Head of caudate nucleus (tissue), 42 donors: ENCODE data around the gene TPCN1.

Source experiments
- DNase-seq, 42 donors: peaks; one replicate each; pipeline versions ENCODE4 v3.0.0 to v3.0.0-alpha.2; 2020 to 2021; ENCODE audit warnings: mixed read lengths in 7 of 42
- intact Hi-C: fragments of 100-400 bp; cut with DNase I; formaldehyde crosslinking; loops from one replicate; pipeline ENCODE4 v1.15.0; 2022

The TPCN1 gene

GRCh38 chr12:113339540-113339939, 118.3 kb downstream of the TPCN1 start:
- DNase-seq, result no peak
- intact Hi-C loops, result no loop called here

DNA sequence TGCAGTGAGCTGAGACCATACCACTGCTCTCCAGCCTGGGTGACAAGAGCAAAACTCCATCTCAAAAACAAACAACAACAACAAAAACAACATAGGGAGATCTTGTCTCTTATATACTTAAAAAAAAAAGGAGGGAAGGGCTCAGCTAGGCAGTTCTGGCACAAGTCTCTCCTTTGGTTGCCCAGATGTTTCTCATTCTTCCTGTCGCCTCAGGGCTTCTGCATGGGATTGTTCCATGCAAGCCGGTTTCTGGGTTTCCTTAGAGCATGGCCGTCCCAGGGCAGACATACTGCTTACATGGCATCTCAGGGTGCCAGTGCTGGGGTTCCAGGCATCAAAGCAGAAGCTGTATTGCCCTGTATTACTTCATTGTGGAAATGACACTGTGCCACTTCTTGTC, 118.8 kb downstream of the TPCN1 start:
- DNase-seq, result no peak
- intact Hi-C loops, result no loop called here

DNA sequence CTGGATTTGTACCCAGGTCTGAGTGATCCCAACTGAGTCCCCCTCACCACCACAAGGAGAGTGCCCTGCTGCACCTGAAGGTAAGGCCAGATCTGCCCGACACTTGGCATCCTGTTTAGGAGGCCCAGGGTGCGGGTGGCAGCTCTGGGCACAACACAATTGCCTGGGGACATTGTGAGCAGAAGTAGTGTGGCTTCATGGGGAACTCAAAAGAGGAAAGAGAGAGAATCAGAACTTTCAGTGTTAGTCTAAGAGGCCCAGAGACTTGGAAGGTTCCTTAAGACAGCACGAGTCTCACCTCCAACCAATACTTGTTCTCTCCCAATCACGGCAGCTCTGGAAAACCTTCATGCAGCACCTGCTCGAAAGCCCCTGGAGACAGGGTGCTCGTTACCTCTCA, 120.3 kb downstream of the TPCN1 start:
- DNase-seq, result no peak
- intact Hi-C loops, result no loop called here

- intact Hi-C loops, result no loop called here
- DNase-seq, result no peak
These were observed 124.1 kb downstream of the TPCN1 start for GRCh38 chr12:113345318-113345717.

DNA sequence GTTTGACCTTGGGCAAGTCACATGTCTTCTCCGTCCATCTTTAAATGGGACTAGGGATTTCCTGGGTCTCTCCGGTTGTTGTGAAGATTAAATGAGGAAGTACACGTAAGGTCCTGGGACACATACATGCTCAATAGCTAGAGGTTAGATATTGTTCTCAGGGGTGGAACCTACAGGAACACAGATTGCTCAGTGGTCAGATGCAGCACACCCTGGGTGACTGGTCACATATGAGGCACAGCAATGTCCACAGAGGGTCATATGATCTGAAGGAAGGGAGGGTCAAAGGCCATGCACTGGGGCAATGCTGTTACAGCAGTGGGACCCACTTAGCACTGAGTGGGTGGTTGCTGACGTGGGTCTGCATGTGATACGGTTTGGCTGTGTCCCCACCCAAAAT, 125.1 kb downstream of the TPCN1 start:
- intact Hi-C loops, result no loop called here
- DNase-seq, result no peak

DNA sequence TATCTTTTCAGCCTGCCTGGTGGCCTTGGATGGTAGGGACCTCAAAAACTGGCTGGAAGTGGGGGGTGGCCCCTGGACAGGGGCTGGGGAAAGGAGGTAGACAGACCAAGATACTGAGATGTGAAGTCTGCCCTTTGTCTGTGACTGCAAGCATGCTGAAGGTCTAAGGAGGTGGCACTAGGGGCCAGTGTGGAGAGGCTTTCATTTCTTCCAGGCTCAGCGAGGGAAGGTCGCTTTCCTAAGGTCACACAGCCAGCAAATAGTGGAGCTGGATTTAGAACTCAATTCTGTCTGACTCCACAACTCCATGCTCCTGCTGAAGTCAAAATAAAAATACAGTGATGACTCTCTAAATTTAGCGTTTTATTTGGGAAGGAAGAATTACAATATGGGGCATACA, 125.8 kb downstream of the TPCN1 start:
- no peak for DNase-seq
- intact Hi-C loops, result no loop called here

- DNase-seq, result peak in 14 of 42 donors; percentile 17 to 57 (median 38)
- intact Hi-C loops, result no loop called here
These were observed 126.6 kb downstream of the TPCN1 start for GRCh38 chr12:113347892-113348291.
